Measurements from ENCODE around the gene FUT2.
"Not testable (repeated sequence)": the region's sequence is repeated elsewhere in the genome, so short reads cannot be mapped to it uniquely, and the experiment has no call there.

The FUT2 gene

DNA sequence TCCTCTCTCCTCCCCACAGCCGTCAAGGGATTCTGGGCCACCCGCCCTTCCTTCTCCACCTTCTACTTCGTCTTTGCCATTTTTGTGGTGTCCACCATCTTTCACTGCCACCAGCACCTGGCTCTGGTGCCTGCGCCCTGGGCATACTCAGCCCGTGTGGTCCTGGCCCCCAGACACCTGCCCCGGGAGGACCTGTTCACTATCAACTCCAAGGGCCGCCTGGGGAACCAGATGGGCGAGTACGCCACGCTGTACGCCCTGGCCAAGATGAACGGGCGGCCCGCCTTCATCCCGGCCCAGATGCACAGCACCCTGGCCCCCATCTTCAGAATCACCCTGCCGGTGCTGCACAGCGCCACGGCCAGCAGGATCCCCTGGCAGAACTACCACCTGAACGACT is 15.8 kb upstream of the FUT2 start:
- not testable (repeated sequence) for H3K9me3 ChIP-seq (replicated peaks in 1 of 2; ENCODE audit: control insufficient read depth in 2 of 2, insufficient read depth in 1 of 2, low read depth in 1 of 2, low read length in 2 of 2); H2BK120ac ChIP-seq (ENCODE audit: low read depth, low read length); H3K4me3 ChIP-seq (ENCODE audit: low read length in 2 of 2); H3K9ac ChIP-seq (ENCODE audit: low read depth, low read length, poor library complexity); H2BK15ac ChIP-seq (ENCODE audit: low read length); H2AFZ ChIP-seq (ENCODE audit: low read length); H3K79me1 ChIP-seq (ENCODE audit: low read depth, low read length); H4K91ac ChIP-seq (ENCODE audit: low read depth, low read length, poor library complexity); H3K14ac ChIP-seq (ENCODE audit: low read length); H3K4me2 ChIP-seq (ENCODE audit: insufficient read depth, low read length, poor library complexity, severe bottlenecking); H3K36me3 ChIP-seq (replicated peaks in 1 of 2; ENCODE audit: control insufficient read depth in 2 of 2, insufficient read depth in 2 of 2, low read length in 2 of 2); H3K4ac ChIP-seq (ENCODE audit: low read length); H3K18ac ChIP-seq (ENCODE audit: low read length); H3K27ac ChIP-seq (replicated peaks; ENCODE audit: low read length); H3K4me1 ChIP-seq (ENCODE audit: control insufficient read depth in 2 of 2, insufficient read depth in 1 of 2, low read depth in 1 of 2, low read length in 2 of 2); H3K27me3 ChIP-seq (ENCODE audit: control insufficient read depth in 3 of 3, insufficient read depth in 3 of 3, low read depth in 1 of 3, low read length in 3 of 3); H4K8ac ChIP-seq (ENCODE audit: low read depth, low read length); DNase-seq (ENCODE audit: low spot score)
- peak overlapping the region; percentile 39 for H2BK5ac ChIP-seq (ENCODE audit: low read length)
- peak overlapping the region; percentile 31 for H3K23ac ChIP-seq (ENCODE audit: low read depth, low read length, poor library complexity)
- WGBS, 2 donors (ENCODE audit: extremely low coverage in 2 of 2, insufficient read length in 2 of 2, insufficient replicate concordance in 1 of 2) = no CpG with 5 or more reads among the region's 19 CpGs
- peak overlapping the region; percentile 58 for H2BK12ac ChIP-seq (ENCODE audit: low read length)
- H2AK5ac ChIP-seq (ENCODE audit: low read depth, low read length) = peak overlapping the region; percentile 46

DNA sequence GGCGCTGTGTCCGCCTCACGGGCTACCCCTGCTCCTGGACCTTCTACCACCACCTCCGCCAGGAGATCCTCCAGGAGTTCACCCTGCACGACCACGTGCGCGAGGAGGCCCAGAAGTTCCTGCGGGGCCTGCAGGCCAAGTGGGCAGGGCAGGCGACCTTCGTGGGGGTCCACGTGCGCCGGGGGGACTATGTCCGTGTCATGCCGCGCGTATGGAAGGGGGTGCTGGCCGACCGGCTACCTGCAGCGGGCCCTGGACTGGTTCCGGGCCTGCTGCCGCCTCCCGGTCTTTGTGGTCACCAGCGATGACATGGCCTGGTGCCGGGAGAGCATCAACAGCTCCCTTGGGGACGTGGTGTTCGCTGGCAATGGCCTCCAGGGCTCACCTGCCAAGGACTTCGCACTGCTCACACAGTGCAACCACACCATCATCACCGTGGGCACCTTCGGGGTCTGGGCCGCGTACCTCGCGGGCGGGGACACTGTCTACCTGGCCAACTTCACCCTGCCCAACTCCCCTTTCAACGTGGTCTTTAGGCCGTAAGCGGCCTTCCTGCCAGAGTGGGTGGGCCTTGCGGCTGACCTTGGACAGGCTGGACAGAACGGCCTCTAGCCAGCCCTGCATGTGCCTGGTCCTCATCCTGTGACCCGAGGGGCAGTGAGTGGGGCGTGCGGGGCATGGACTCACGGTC is 15.2 kb upstream of the FUT2 start:
- Histone ChIP-seq H2AFZ (ENCODE audit: low read length) (no peak overlapping the region), H3K9me3 (replicated peaks in 1 of 2; ENCODE audit: control insufficient read depth in 2 of 2, insufficient read depth in 1 of 2, low read depth in 1 of 2, low read length in 2 of 2) (no peaks in the 10 kb centered on the region), H3K27me3 (ENCODE audit: control insufficient read depth in 3 of 3, insufficient read depth in 3 of 3, low read depth in 1 of 3, low read length in 3 of 3) (peaks cover 0 to 10% (median 0%) of the 10 kb centered on the region in 3 experiments), H3K27ac (replicated peaks; ENCODE audit: low read length) (no peak overlapping the region), H3K4me2 (ENCODE audit: insufficient read depth, low read length, poor library complexity, severe bottlenecking) (no peak overlapping the region), H2BK120ac (ENCODE audit: low read depth, low read length) (no peak overlapping the region), H2BK15ac (ENCODE audit: low read length) (no peak overlapping the region), H3K4ac (ENCODE audit: low read length) (peak overlapping the region; percentile 93), H2BK5ac (ENCODE audit: low read length) (no peak overlapping the region), H3K36me3 (replicated peaks in 1 of 2; ENCODE audit: control insufficient read depth in 2 of 2, insufficient read depth in 2 of 2, low read length in 2 of 2) (no peaks in the 10 kb centered on the region), H3K4me3 (ENCODE audit: low read length in 2 of 2) (no peak overlapping the region), H3K23ac (ENCODE audit: low read depth, low read length, poor library complexity) (peak overlapping the region; percentile 47), H2AK5ac (ENCODE audit: low read depth, low read length) (peak overlapping the region; percentile 74), H3K4me1 (ENCODE audit: control insufficient read depth in 2 of 2, insufficient read depth in 1 of 2, low read depth in 1 of 2, low read length in 2 of 2) (peaks cover 0 to 1% of the 10 kb centered on the region in 2 donors), H3K9ac (ENCODE audit: low read depth, low read length, poor library complexity) (no peak overlapping the region), H4K91ac (ENCODE audit: low read depth, low read length, poor library complexity) (no peak overlapping the region), H4K8ac (ENCODE audit: low read depth, low read length) (peak overlapping the region; percentile 1), H3K79me1 (ENCODE audit: low read depth, low read length) (no peaks in the 10 kb centered on the region), H3K18ac (ENCODE audit: low read length) (peak overlapping the region; percentile 14), H2BK12ac (ENCODE audit: low read length) (peak overlapping the region; percentile 86), H3K14ac (ENCODE audit: low read length) (no peak overlapping the region)
- DNase-seq (ENCODE audit: low spot score) = no peak
- no CpG with 5 or more reads among the region's 45 CpGs for WGBS, 2 donors (ENCODE audit: extremely low coverage in 2 of 2, insufficient read length in 2 of 2, insufficient replicate concordance in 1 of 2)

DNA sequence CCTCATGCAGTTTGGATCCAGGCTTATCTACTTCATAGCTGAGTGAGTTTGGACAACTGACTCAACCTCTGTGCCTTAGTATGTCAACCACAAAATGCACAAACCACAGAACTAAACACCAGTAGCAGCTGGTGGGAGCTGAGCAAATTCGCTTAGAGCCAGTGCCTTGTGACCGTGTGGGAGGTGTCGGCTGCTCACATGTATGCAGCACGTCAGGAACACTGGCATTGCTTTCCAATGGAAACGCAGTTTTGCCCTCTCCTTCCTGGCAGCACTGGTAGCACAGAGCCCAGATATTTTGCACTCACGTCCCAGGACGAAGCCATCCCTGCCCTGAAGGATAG is 14.7 kb upstream of the FUT2 start:
- Histone ChIP-seq H3K27ac (replicated peaks; ENCODE audit: low read length) (no peak overlapping the region), H3K36me3 (replicated peaks in 1 of 2; ENCODE audit: control insufficient read depth in 2 of 2, insufficient read depth in 2 of 2, low read length in 2 of 2) (no peaks in the 10 kb centered on the region)
- DNase-seq (ENCODE audit: low spot score) = no peak

GRCh38 chr19:48683349-48683748 is 12.4 kb upstream of the FUT2 start:
- no peak overlapping the region for H2BK12ac ChIP-seq (ENCODE audit: low read length)
- H4K91ac ChIP-seq (ENCODE audit: low read depth, low read length, poor library complexity) = no peak overlapping the region
- WGBS, 2 donors (ENCODE audit: extremely low coverage in 2 of 2, insufficient read length in 2 of 2, insufficient replicate concordance in 1 of 2) = no CpG with 5 or more reads among the region's 11 CpGs
- no peak overlapping the region for H2AFZ ChIP-seq (ENCODE audit: low read length)
- H2BK120ac ChIP-seq (ENCODE audit: low read depth, low read length) = no peak overlapping the region
- H3K14ac ChIP-seq (ENCODE audit: low read length) = peak overlapping the region; percentile 82
- peaks cover 0 to under 1% (median 0%) of the 10 kb centered on the region in 3 experiments for H3K27me3 ChIP-seq (ENCODE audit: control insufficient read depth in 3 of 3, insufficient read depth in 3 of 3, low read depth in 1 of 3, low read length in 3 of 3)
- H3K79me1 ChIP-seq (ENCODE audit: low read depth, low read length) = no peaks in the 10 kb centered on the region
- H2AK5ac ChIP-seq (ENCODE audit: low read depth, low read length) = peak overlapping the region; percentile 63
- H3K4me2 ChIP-seq (ENCODE audit: insufficient read depth, low read length, poor library complexity, severe bottlenecking) = no peak overlapping the region
- no peaks in the 10 kb centered on the region for H3K36me3 ChIP-seq (replicated peaks in 1 of 2; ENCODE audit: control insufficient read depth in 2 of 2, insufficient read depth in 2 of 2, low read length in 2 of 2)
- no peak overlapping the region for H3K4ac ChIP-seq (ENCODE audit: low read length)
- no peak overlapping the region for H2BK15ac ChIP-seq (ENCODE audit: low read length)
- H2BK5ac ChIP-seq (ENCODE audit: low read length) = no peak overlapping the region
- peaks cover 0 to 3% of the 10 kb centered on the region in 2 donors for H3K9me3 ChIP-seq (replicated peaks in 1 of 2; ENCODE audit: control insufficient read depth in 2 of 2, insufficient read depth in 1 of 2, low read depth in 1 of 2, low read length in 2 of 2)
- no peak for DNase-seq (ENCODE audit: low spot score)
- no peak overlapping the region for H3K9ac ChIP-seq (ENCODE audit: low read depth, low read length, poor library complexity)
- no peak overlapping the region for H3K18ac ChIP-seq (ENCODE audit: low read length)
- no peak overlapping the region for H4K8ac ChIP-seq (ENCODE audit: low read depth, low read length)
- no peak overlapping the region for H3K23ac ChIP-seq (ENCODE audit: low read depth, low read length, poor library complexity)
- H3K27ac ChIP-seq (replicated peaks; ENCODE audit: low read length) = no peak overlapping the region
- peaks cover 0 to 2% of the 10 kb centered on the region in 2 donors for H3K4me1 ChIP-seq (ENCODE audit: control insufficient read depth in 2 of 2, insufficient read depth in 1 of 2, low read depth in 1 of 2, low read length in 2 of 2)
- H3K4me3 ChIP-seq (ENCODE audit: low read length in 2 of 2) = no peak overlapping the region

More for the DNA sequence above, 14.7 kb upstream of the FUT2 start:
- no peak overlapping the region for H3K14ac ChIP-seq (ENCODE audit: low read length)
- H4K91ac ChIP-seq (ENCODE audit: low read depth, low read length, poor library complexity) = no peak overlapping the region
- no peaks in the 10 kb centered on the region for H3K9me3 ChIP-seq (replicated peaks in 1 of 2; ENCODE audit: control insufficient read depth in 2 of 2, insufficient read depth in 1 of 2, low read depth in 1 of 2, low read length in 2 of 2)
- H2AFZ ChIP-seq (ENCODE audit: low read length) = no peak overlapping the region
- H2BK5ac ChIP-seq (ENCODE audit: low read length) = no peak overlapping the region
- no peak overlapping the region for H3K4me3 ChIP-seq (ENCODE audit: low read length in 2 of 2)
- H2BK120ac ChIP-seq (ENCODE audit: low read depth, low read length) = no peak overlapping the region
- H3K27me3 ChIP-seq (ENCODE audit: control insufficient read depth in 3 of 3, insufficient read depth in 3 of 3, low read depth in 1 of 3, low read length in 3 of 3) = peaks cover 0 to 10% (median 0%) of the 10 kb centered on the region in 3 experiments
- H3K79me1 ChIP-seq (ENCODE audit: low read depth, low read length) = no peaks in the 10 kb centered on the region
- no peak overlapping the region for H3K23ac ChIP-seq (ENCODE audit: low read depth, low read length, poor library complexity)
- no CpG with 5 or more reads among the region's 7 CpGs for WGBS, 2 donors (ENCODE audit: extremely low coverage in 2 of 2, insufficient read length in 2 of 2, insufficient replicate concordance in 1 of 2)
- peaks cover 0 to 2% of the 10 kb centered on the region in 2 donors for H3K4me1 ChIP-seq (ENCODE audit: control insufficient read depth in 2 of 2, insufficient read depth in 1 of 2, low read depth in 1 of 2, low read length in 2 of 2)
- H3K9ac ChIP-seq (ENCODE audit: low read depth, low read length, poor library complexity) = no peak overlapping the region
- H4K8ac ChIP-seq (ENCODE audit: low read depth, low read length) = no peak overlapping the region
- H3K18ac ChIP-seq (ENCODE audit: low read length) = no peak overlapping the region
- no peak overlapping the region for H3K4me2 ChIP-seq (ENCODE audit: insufficient read depth, low read length, poor library complexity, severe bottlenecking)
- H3K4ac ChIP-seq (ENCODE audit: low read length) = peak overlapping the region; percentile 93
- peak overlapping the region; percentile 86 for H2BK12ac ChIP-seq (ENCODE audit: low read length)
- H2AK5ac ChIP-seq (ENCODE audit: low read depth, low read length) = peak overlapping the region; percentile 74
- no peak overlapping the region for H2BK15ac ChIP-seq (ENCODE audit: low read length)

Measured in neuronal stem cell (in vitro differentiated cells).